GM19452 (cell line): ENCODE data around the gene SPDYE6.
"Not testable (repeated sequence)": the region's sequence is repeated elsewhere in the genome, so short reads cannot be mapped to it uniquely, and the experiment has no call there.

ENCODE experiments used
- ATAC-seq: cut with Tn5 transposase; IDR thresholded peaks from one replicate; pipeline ENCODE4 v1.9.1; 2021; ENCODE audit not compliant: unreplicated experiment

Gene SPDYE6

GRCh38 chr7:102318482-102318971 is 37.7 kb downstream of the SPDYE6 start:
- no peak for ATAC-seq

- ATAC-seq = no peak
Measured at GRCh38 chr7:102317231-102318059, 38.8 kb downstream of the SPDYE6 start.

GRCh38 chr7:102313997-102314780 is 42.1 kb downstream of the SPDYE6 start:
- ATAC-seq = no peak

- ATAC-seq = no peak
Measured at GRCh38 chr7:102312317-102312716, 43.9 kb downstream of the SPDYE6 start.

GRCh38 chr7:102310414-102310815 is 45.8 kb downstream of the SPDYE6 start:
- ATAC-seq = no peak

GRCh38 chr7:102306916-102307677 is 49.1 kb downstream of the SPDYE6 start:
- ATAC-seq = peak; percentile 58

DNA sequence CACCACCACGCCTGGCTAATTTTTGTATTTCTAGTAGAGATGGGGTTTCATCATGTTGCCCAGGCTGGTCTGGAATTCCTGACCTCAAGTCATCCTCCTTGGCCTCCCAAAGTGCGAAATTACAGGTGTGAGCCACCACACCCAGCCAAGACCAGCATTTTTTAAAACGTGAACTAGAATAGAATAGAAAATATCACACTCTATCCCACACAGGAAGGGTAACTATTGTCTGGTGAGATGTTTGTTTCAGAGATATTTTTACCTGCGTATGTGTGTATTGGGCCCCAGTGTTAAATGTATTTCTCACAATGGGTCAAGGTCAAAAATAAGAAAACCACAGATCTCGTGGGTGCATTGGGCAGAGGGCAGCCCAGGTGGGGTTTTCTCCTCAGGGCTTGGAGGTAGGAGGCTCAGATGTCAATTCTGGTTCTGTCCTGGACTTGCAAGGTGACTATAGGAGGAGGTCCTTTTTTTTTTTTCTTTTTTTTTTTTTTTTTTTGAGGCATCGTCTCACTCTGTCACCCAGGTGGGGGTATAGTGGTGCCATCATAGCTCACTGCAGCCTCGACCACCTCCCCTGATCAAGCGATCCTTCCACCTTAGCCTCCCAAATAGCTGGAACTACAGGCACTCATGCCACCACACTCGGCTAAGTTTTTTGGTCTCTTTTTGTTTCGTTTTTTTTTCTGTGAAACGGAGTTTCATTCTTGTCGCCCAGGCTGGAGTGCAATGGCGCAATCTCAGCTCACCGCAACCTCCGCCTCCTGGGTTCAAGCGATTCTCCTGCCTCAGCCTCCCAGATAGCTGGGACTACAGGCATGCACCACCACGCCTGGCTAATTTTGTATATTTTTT is 50.6 kb downstream of the SPDYE6 start:
- ATAC-seq = peak; percentile 47

DNA sequence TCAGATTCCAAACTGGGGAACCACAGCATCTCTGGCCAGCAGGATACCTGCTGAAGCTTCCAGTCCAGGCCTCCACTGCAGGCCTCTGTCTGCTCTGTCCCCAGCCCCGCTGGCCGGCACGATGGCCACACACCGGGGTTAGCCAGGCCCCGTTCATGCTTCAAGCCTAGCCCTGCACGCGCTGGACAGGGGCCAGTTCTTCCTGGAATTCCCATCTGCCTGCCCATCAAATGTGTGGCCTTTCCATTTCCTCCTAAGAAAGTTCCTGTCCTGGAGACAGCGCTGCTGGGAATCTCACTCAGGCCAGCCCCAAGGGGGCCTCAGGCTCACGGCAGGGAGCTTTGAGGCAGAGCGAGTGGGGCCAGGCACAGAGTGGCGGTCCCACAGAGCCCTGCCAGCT is 51.6 kb downstream of the SPDYE6 start:
- no peak for ATAC-seq

DNA sequence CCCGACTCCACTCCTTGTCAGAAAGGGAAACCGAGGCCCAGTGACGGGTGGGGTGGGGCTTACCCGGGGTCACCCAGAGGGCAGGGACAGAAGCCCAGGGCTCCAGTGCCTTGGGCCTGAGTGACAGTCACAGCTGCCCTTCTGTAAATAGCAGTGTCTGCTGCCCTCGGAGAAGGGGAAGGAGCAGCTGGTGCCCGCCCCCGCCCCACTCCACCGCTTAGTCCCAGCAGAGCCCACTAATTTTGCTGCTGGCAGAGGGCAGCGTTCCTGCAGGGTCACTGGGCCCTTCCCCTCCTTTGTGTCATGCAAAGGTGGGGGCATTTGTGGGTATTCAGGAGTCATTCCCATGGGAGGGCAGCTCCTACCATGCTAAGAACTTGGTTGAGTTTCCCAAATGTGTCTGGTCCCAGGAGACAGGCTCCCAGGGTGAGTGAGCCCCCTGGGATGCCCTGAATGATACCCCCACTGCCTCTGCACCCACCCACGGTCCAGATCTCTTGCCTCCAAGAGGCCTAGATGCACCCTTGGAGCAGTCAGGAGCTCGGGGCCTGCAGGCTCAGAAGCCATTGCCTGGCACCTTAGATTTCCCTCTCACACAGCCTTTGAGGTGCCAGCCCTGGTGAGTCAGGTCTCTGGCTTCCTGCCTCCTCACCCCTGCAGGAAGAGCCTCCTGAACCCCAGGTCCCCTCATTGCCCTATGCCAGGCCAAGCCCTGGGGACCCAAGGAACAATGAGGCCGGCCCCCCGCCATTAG is 52.4 kb downstream of the SPDYE6 start:
- no peak for ATAC-seq

GRCh38 chr7:102302025-102302424 is 54.2 kb downstream of the SPDYE6 start:
- no peak for ATAC-seq

- ATAC-seq = not testable (repeated sequence)
Measured at GRCh38 chr7:102301367-102301766, 54.9 kb downstream of the SPDYE6 start.

DNA sequence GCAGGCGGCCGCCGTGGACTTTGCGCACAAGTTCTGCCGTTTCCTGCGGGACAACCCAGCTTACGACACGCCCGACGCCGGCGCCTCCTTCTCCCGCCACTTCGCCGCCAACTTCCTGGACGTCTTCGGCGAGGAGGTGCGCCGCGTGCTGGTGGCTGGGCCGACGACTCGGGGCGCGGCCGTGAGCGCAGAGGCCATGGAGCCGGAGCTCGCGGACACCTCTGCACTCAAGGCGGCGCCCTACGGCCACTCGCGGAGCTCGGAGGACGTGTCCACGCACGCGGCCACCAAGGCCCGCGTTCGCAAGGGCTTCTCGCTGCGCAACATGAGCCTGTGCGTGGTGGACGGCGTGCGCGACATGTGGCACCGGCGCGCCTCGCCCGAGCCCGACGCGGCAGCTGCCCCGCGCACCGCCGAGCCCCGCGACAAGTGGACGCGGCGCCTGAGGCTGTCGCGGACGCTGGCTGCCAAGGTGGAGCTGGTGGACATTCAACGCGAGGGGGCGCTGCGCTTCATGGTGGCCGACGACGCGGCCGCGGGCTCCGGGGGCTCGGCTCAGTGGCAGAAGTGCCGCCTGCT is 55.5 kb downstream of the SPDYE6 start:
- no peak for ATAC-seq

GRCh38 chr7:102297487-102298218 is 58.6 kb downstream of the SPDYE6 start:
- ATAC-seq = no peak

GRCh38 chr7:102296514-102296913 is 59.7 kb downstream of the SPDYE6 start:
- no peak for ATAC-seq

DNA sequence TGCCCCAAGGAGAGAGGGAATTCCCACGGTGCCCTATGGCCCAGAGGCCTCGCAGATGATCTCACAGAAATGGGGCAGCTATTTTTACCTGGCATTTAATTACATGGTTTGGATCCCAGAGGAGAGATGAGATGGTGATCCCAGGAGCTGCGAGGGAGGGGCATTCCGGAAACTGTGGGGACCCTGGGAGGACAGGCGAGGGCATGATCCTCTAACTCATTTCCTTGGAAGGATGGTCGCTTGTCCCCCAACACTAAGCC is 60.1 kb downstream of the SPDYE6 start:
- ATAC-seq = no peak
